GM23338 (cell line): ENCODE measurements around the gene NFKBIB. TPM values are rescaled to one million over a fixed set of nuclear protein-coding genes. Genes with fewer than 3 reads are reported as not detected.

ENCODE experiments used
- ATAC-seq: fragments of 200-7000 bp; cut with Tn5 transposase; 3 replicates; pipeline ENCODE4 v1.9.1; 2020
- DNase-seq: peaks from one replicate; pipeline ENCODE4 v3.0.0-alpha.2; 2015; ENCODE audit warnings: low spot score
- H2AFZ ChIP-seq: fragments of 200-600 bp; sonication (generic); 2 replicates; pipeline ENCODE4 v1.8.0; 2016; ENCODE audit warnings: antibody characterized with exemption, mild to moderate bottlenecking, moderate library complexity
- H3F3A ChIP-seq: fragments of 200-600 bp; sonication (generic); replicated peaks from 2 replicates; pipeline ENCODE4 v1.8.0; 2017; ENCODE audit warnings: antibody characterized with exemption, mixed run types, low read depth
- H3K27ac ChIP-seq: fragments of 200-600 bp; sonication (generic); 2 replicates; pipeline ENCODE4 v1.6.1; 2016; ENCODE audit warnings: low read depth
- H3K27me3 ChIP-seq: fragments of 200-600 bp; sonication (generic); 2 replicates; pipeline ENCODE4 v1.8.0; 2016; ENCODE audit warnings: mild to moderate bottlenecking, mixed run types, moderate library complexity; ENCODE audit not compliant: insufficient read depth
- H3K36me3 ChIP-seq: fragments of 200-600 bp; sonication (generic); 2 replicates; pipeline ENCODE4 v1.8.0; 2016; ENCODE audit warnings: mild to moderate bottlenecking; ENCODE audit not compliant: insufficient read depth
- H3K4me1 ChIP-seq: fragments of 200-600 bp; sonication (generic); 2 replicates; pipeline ENCODE4 v1.8.0; 2016; ENCODE audit warnings: mild to moderate bottlenecking, moderate library complexity; ENCODE audit not compliant: insufficient read depth
- H3K4me2 ChIP-seq: fragments of 200-600 bp; sonication (generic); 2 replicates; pipeline ENCODE4 v1.7.1; 2017; ENCODE audit warnings: mixed run types
- H3K4me3 ChIP-seq: fragments of 200-600 bp; sonication (generic); 2 replicates; pipeline ENCODE4 v1.6.1; 2016; ENCODE audit warnings: mixed run types
- H3K79me2 ChIP-seq: fragments of 200-600 bp; sonication (generic); replicated peaks from 2 replicates; pipeline ENCODE4 v1.8.0; 2017; ENCODE audit warnings: mild to moderate bottlenecking; ENCODE audit not compliant: insufficient read depth
- H3K9me2 ChIP-seq: fragments of 200-600 bp; sonication (generic); 2 replicates; pipeline ENCODE4 v1.8.0; 2017; ENCODE audit not compliant: insufficient read depth
- H4K20me1 ChIP-seq: fragments of 200-600 bp; sonication (generic); replicated peaks from 2 replicates; pipeline ENCODE4 v1.8.0; 2017; ENCODE audit warnings: mild to moderate bottlenecking; ENCODE audit not compliant: insufficient read depth
- H3K27ac Mint-ChIP-seq: 2 replicates; pipeline ENCODE4 v1.8.0; 2020; ENCODE audit warnings: inconsistent platforms, mild to moderate bottlenecking, moderate library complexity, mixed read lengths
- H3K27me3 Mint-ChIP-seq: 3 replicates; pipeline ENCODE4 v1.8.0; 2022; ENCODE audit warnings: low read depth, mild to moderate bottlenecking, moderate library complexity, mixed read lengths, inconsistent platforms; ENCODE audit not compliant: insufficient read depth, poor library complexity
- H3K36me3 Mint-ChIP-seq: 3 replicates; pipeline ENCODE4 v1.8.0; 2021; ENCODE audit warnings: low read depth, mild to moderate bottlenecking, inconsistent platforms, moderate library complexity, mixed read lengths
- H3K4me1 Mint-ChIP-seq: 3 replicates; pipeline ENCODE4 v1.8.0; 2020; ENCODE audit warnings: mild to moderate bottlenecking, inconsistent platforms, mixed read lengths
- H3K4me3 Mint-ChIP-seq: 3 replicates; pipeline ENCODE4 v1.8.0; 2021; ENCODE audit warnings: moderate library complexity, mild to moderate bottlenecking, inconsistent platforms, mixed read lengths
- H3K9me3 Mint-ChIP-seq: 3 replicates; pipeline ENCODE4 v1.8.0; 2020; ENCODE audit warnings: moderate library complexity, mild to moderate bottlenecking, inconsistent platforms, mixed read lengths
- CREB1 ChIP-seq: fragments of 250-450 bp; sonication (Bioruptor Pico); IDR thresholded peaks from 2 replicates; pipeline ENCODE4 v1.5.0; 2020; ENCODE audit warnings: low read depth, mild to moderate bottlenecking, moderate library complexity
- EZH2 ChIP-seq: fragments of 200-600 bp; sonication (generic); IDR thresholded peaks from one replicate; pipeline ENCODE4 v1.8.0; 2017; ENCODE audit warnings: antibody characterized with exemption, mild to moderate bottlenecking, low read depth; ENCODE audit not compliant: unreplicated experiment
- EZH2phosphoT487 ChIP-seq: fragments of 200-600 bp; sonication (generic); IDR thresholded peaks from one replicate; pipeline ENCODE4 v1.8.1; 2018; ENCODE audit warnings: antibody characterized with exemption; ENCODE audit not compliant: unreplicated experiment
- JUNB ChIP-seq: IDR thresholded peaks from one replicate; pipeline ENCODE4 v1.6.1; 2016; ENCODE audit warnings: antibody characterized with exemption; ENCODE audit not compliant: unreplicated experiment
- NANOG ChIP-seq: IDR thresholded peaks from 2 replicates; pipeline ENCODE4 v1.6.1; 2016; ENCODE audit warnings: antibody characterized with exemption, borderline replicate concordance
- POLR2AphosphoS5 ChIP-seq: IDR thresholded peaks from 2 replicates; pipeline ENCODE4 v1.6.1; 2016; ENCODE audit warnings: antibody characterized with exemption, low read depth
- STAT1 ChIP-seq: IDR thresholded peaks from one replicate; pipeline ENCODE4 v1.6.1; 2016; ENCODE audit warnings: antibody characterized with exemption; ENCODE audit not compliant: unreplicated experiment
- ZNF114 ChIP-seq: fragments of 250-450 bp; sonication (Bioruptor Pico); IDR thresholded peaks from 2 replicates; pipeline ENCODE4 v1.5.0; 2020; ENCODE audit warnings: mild to moderate bottlenecking, moderate library complexity
- ZNF331 ChIP-seq: fragments of 250-450 bp; sonication (Bioruptor Pico); IDR thresholded peaks from 2 replicates; pipeline ENCODE4 v1.5.0; 2020; ENCODE audit warnings: low read depth, mild to moderate bottlenecking, moderate library complexity
- polyA plus RNA-seq: library from polyadenylated mRNA; unstranded; fragments of >200 nt; fragmentation: Nextera tagmentation; extraction: Ambion mirVana; gene quantifications from 2 replicates; pipeline ENCODE4 v1.2.1, GENCODE V29; 2016
- total RNA-seq: library from RNA; depleted of rRNA; stranded (reverse); fragments of >200 nt; shearing (Covaris generic); gene quantifications from 2 replicates; pipeline ENCODE4 v1.2.3, GENCODE V29; 2014
- TF ChIP-seq, protein P1 (sequence below): IDR thresholded peaks from one replicate; pipeline ENCODE4 v1.6.1; 2018; ENCODE audit warnings: antibody characterized with exemption; ENCODE audit not compliant: unreplicated experiment
- TF ChIP-seq, protein P2 (sequence below): IDR thresholded peaks from 2 replicates; pipeline ENCODE4 v1.6.1; 2016; ENCODE audit warnings: antibody characterized with exemption
- TF ChIP-seq, protein P3 (sequence below), 2 experiments: fragments of 200-600 bp in 1 of 2; sonication (generic) in 1 of 2; conservative IDR thresholded peaks; 2 replicates each; pipeline versions ENCODE4 v1.5.1 to v1.6.1; 2016 to 2017; ENCODE audit warnings: antibody characterized with exemption in 2 of 2, low read depth in 2 of 2, mild to moderate bottlenecking in 2 of 2, moderate library complexity in 1 of 2
- TF ChIP-seq, protein P4 (sequence below): fragments of 250-450 bp; sonication (Bioruptor Pico); IDR thresholded peaks from 2 replicates; pipeline ENCODE4 v1.5.0; 2020; ENCODE audit warnings: mild to moderate bottlenecking, moderate library complexity

Gene NFKBIB
- total and polyA plus RNA-seq, 2 experiments from 2014 or later, result 39.5 to 39.6 TPM

DNA sequence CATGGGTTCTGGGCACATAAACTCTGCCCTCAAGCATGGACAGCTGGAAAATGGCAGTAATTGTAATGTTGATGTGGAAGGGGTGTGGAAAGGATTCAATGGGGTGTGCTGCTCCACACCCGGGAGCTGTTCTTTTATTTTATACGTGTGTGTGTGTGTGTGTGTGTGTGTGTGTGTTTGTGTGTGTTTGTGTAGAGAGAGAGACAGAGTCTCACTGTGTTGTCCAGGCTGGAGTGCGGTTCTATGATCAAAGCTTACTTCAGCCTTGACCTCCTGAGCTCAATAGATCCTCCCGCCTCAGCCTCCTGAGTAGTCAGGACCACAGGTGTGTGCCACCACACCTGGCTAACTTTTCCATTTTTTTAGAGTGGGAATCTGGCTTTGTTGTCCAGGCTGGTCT, 33.8 kb downstream of the NFKBIB start (continued):
- no peak for TF ChIP-seq POLR2AphosphoS5

DNA sequence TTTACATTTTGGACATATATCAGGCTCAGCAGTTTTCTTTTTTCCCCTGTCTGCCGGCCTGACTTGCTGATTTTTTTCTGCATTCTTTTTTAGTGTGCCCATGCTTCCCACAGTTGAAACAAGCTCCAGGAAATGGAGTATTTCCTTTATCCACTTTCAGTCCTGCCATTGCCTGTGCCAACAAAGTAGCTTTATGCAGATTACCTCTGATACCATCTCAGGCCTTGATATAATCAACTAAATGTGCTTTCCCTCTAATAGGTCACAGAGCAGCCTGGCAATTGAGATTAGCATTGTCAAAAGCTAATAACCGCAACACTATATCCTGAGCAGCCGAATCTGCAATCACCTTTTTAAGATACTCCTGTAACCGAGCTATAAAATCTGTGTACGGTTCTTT, 40.2 kb downstream of the NFKBIB start:
- TF ChIP-seq EZH2 (no peak), CREB1 (CRISPR knock-in tag) (no peak), NANOG (no peak), ZNF331 (CRISPR knock-in tag) (no peak), POLR2AphosphoS5 (no peak), JUNB (no peak), EZH2phosphoT487 (no peak), ZNF114 (no peak), STAT1 (no peak)
- TF ChIP-seq, protein P1, sequence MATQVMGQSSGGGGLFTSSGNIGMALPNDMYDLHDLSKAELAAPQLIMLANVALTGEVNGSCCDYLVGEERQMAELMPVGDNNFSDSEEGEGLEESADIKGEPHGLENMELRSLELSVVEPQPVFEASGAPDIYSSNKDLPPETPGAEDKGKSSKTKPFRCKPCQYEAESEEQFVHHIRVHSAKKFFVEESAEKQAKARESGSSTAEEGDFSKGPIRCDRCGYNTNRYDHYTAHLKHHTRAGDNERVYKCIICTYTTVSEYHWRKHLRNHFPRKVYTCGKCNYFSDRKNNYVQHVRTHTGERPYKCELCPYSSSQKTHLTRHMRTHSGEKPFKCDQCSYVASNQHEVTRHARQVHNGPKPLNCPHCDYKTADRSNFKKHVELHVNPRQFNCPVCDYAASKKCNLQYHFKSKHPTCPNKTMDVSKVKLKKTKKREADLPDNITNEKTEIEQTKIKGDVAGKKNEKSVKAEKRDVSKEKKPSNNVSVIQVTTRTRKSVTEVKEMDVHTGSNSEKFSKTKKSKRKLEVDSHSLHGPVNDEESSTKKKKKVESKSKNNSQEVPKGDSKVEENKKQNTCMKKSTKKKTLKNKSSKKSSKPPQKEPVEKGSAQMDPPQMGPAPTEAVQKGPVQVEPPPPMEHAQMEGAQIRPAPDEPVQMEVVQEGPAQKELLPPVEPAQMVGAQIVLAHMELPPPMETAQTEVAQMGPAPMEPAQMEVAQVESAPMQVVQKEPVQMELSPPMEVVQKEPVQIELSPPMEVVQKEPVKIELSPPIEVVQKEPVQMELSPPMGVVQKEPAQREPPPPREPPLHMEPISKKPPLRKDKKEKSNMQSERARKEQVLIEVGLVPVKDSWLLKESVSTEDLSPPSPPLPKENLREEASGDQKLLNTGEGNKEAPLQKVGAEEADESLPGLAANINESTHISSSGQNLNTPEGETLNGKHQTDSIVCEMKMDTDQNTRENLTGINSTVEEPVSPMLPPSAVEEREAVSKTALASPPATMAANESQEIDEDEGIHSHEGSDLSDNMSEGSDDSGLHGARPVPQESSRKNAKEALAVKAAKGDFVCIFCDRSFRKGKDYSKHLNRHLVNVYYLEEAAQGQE, result no peak
- TF ChIP-seq, protein P2, sequence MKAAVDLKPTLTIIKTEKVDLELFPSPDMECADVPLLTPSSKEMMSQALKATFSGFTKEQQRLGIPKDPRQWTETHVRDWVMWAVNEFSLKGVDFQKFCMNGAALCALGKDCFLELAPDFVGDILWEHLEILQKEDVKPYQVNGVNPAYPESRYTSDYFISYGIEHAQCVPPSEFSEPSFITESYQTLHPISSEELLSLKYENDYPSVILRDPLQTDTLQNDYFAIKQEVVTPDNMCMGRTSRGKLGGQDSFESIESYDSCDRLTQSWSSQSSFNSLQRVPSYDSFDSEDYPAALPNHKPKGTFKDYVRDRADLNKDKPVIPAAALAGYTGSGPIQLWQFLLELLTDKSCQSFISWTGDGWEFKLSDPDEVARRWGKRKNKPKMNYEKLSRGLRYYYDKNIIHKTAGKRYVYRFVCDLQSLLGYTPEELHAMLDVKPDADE, result no peak
- TF ChIP-seq, protein P3, sequence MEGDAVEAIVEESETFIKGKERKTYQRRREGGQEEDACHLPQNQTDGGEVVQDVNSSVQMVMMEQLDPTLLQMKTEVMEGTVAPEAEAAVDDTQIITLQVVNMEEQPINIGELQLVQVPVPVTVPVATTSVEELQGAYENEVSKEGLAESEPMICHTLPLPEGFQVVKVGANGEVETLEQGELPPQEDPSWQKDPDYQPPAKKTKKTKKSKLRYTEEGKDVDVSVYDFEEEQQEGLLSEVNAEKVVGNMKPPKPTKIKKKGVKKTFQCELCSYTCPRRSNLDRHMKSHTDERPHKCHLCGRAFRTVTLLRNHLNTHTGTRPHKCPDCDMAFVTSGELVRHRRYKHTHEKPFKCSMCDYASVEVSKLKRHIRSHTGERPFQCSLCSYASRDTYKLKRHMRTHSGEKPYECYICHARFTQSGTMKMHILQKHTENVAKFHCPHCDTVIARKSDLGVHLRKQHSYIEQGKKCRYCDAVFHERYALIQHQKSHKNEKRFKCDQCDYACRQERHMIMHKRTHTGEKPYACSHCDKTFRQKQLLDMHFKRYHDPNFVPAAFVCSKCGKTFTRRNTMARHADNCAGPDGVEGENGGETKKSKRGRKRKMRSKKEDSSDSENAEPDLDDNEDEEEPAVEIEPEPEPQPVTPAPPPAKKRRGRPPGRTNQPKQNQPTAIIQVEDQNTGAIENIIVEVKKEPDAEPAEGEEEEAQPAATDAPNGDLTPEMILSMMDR (conservative IDR thresholded peaks at IDR 0.05; ENCODE audit: low read depth in 2 of 2), result no peak
- TF ChIP-seq, protein P4, sequence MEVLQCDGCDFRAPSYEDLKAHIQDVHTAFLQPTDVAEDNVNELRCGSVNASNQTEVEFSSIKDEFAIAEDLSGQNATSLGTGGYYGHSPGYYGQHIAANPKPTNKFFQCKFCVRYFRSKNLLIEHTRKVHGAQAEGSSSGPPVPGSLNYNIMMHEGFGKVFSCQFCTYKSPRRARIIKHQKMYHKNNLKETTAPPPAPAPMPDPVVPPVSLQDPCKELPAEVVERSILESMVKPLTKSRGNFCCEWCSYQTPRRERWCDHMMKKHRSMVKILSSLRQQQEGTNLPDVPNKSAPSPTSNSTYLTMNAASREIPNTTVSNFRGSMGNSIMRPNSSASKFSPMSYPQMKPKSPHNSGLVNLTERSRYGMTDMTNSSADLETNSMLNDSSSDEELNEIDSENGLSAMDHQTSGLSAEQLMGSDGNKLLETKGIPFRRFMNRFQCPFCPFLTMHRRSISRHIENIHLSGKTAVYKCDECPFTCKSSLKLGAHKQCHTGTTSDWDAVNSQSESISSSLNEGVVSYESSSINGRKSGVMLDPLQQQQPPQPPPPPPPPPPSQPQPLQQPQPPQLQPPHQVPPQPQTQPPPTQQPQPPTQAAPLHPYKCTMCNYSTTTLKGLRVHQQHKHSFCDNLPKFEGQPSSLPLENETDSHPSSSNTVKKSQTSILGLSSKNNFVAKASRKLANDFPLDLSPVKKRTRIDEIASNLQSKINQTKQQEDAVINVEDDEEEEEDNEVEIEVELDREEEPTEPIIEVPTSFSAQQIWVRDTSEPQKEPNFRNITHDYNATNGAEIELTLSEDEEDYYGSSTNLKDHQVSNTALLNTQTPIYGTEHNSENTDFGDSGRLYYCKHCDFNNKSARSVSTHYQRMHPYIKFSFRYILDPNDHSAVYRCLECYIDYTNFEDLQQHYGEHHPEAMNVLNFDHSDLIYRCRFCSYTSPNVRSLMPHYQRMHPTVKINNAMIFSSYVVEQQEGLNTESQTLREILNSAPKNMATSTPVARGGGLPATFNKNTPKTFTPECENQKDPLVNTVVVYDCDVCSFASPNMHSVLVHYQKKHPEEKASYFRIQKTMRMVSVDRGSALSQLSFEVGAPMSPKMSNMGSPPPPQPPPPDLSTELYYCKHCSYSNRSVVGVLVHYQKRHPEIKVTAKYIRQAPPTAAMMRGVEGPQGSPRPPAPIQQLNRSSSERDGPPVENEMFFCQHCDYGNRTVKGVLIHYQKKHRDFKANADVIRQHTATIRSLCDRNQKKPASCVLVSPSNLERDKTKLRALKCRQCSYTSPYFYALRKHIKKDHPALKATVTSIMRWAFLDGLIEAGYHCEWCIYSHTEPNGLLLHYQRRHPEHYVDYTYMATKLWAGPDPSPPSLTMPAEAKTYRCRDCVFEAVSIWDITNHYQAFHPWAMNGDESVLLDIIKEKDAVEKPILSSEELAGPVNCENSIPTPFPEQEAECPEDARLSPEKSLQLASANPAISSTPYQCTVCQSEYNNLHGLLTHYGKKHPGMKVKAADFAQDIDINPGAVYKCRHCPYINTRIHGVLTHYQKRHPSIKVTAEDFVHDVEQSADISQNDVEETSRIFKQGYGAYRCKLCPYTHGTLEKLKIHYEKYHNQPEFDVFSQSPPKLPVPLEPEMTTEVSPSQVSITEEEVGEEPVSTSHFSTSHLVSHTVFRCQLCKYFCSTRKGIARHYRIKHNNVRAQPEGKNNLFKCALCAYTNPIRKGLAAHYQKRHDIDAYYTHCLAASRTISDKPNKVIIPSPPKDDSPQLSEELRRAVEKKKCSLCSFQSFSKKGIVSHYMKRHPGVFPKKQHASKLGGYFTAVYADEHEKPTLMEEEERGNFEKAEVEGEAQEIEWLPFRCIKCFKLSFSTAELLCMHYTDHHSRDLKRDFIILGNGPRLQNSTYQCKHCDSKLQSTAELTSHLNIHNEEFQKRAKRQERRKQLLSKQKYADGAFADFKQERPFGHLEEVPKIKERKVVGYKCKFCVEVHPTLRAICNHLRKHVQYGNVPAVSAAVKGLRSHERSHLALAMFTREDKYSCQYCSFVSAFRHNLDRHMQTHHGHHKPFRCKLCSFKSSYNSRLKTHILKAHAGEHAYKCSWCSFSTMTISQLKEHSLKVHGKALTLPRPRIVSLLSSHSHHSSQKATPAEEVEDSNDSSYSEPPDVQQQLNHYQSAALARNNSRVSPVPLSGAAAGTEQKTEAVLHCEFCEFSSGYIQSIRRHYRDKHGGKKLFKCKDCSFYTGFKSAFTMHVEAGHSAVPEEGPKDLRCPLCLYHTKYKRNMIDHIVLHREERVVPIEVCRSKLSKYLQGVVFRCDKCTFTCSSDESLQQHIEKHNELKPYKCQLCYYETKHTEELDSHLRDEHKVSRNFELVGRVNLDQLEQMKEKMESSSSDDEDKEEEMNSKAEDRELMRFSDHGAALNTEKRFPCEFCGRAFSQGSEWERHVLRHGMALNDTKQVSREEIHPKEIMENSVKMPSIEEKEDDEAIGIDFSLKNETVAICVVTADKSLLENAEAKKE, result no peak
- Histone ChIP-seq H3K4me3 (no peak overlapping the region), H4K20me1 (no peaks in the 10 kb centered on the region), H2AFZ (no peak overlapping the region), H3K4me2 (no peak overlapping the region), H3K27ac (no peak overlapping the region), H3K4me1 (no peaks in the 10 kb centered on the region), H3K36me3 (no peaks in the 10 kb centered on the region), H3K9me2 (no peaks in the 10 kb centered on the region), H3K27me3 (no peaks in the 10 kb centered on the region), H3K79me2 (no peaks in the 10 kb centered on the region), H3F3A (no peaks in the 10 kb centered on the region; the same call in 1 of the 2 replicates)
- ATAC-seq (no peak), DNase-seq (no peak)
- H3K27me3 Mint-ChIP-seq, result peaks cover 5% of the 10 kb centered on the region
- H3K36me3 Mint-ChIP-seq, result peaks cover 22% of the 10 kb centered on the region
- peaks cover 13% of the 10 kb centered on the region for H3K9me3 Mint-ChIP-seq
- no peak overlapping the region for H3K27ac Mint-ChIP-seq
- no peaks in the 10 kb centered on the region for H3K4me1 Mint-ChIP-seq
- H3K4me3 Mint-ChIP-seq, result no peak overlapping the region
